Activated naive CD8-positive, alpha-beta T cell treated with anti-CD3 and anti-CD28 coated beads, Interleukin-2, amount 50 U/mL, for 24 hours (primary cell): Measurements from ENCODE around the gene CRYGC.
"Not testable (repeated sequence)": the region's sequence is repeated elsewhere in the genome, so short reads cannot be mapped to it uniquely, and the experiment has no call there.

ENCODE experiments used
- ATAC-seq: fragments of 150-1000 bp; cut with Tn5 transposase; one replicate; pipeline ENCODE4 v1.10.0; 2021
- DNase-seq: peaks from one replicate; pipeline ENCODE4 v3.0.0; 2021
- H3K27ac Mint-ChIP-seq: one replicate; pipeline ENCODE4 v1.8.0; 2021; ENCODE audit warnings: mild to moderate bottlenecking, mixed read lengths
- H3K27me3 Mint-ChIP-seq: one replicate; pipeline ENCODE4 v1.8.0; 2021; ENCODE audit warnings: mixed read lengths
- H3K36me3 Mint-ChIP-seq: one replicate; pipeline ENCODE4 v1.8.0; 2021; ENCODE audit warnings: low read depth, mixed read lengths
- H3K4me1 Mint-ChIP-seq: one replicate; pipeline ENCODE4 v1.8.0; 2021; ENCODE audit warnings: mixed read lengths
- H3K4me3 Mint-ChIP-seq: one replicate; pipeline ENCODE4 v1.8.0; 2021; ENCODE audit warnings: mild to moderate bottlenecking, moderate library complexity, mixed read lengths
- H3K9me3 Mint-ChIP-seq: one replicate; pipeline ENCODE4 v1.8.0; 2021; ENCODE audit warnings: mixed read lengths

CRYGC gene

DNA sequence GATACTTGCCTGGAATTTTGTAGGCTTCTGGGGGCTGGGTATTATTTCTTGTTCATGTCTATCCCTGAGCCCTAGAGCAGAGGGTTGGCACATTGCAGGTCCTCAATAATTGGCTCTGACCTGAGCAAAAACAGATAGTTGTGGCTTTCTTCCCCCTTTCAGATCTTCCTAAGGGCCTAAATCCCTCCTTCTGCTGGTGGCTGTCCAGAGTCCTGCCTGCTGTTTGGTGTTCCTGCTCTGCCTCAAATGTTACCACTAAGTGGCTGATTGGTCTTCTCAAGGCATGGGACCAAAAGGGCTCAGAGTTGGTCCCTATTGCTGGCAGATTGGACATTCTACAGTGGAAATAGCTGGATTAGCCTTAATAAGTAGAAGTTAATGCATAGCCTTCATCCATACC, 17.4 kb upstream of the CRYGC start:
- DNase-seq (no peak), ATAC-seq (no peak)
- no peaks in the 10 kb centered on the region for H3K27me3 Mint-ChIP-seq
- H3K4me3 Mint-ChIP-seq: no peak overlapping the region
- peaks cover 5% of the 10 kb centered on the region for H3K9me3 Mint-ChIP-seq
- no peaks in the 10 kb centered on the region for H3K36me3 Mint-ChIP-seq
- H3K27ac Mint-ChIP-seq: no peak overlapping the region
- no peaks in the 10 kb centered on the region for H3K4me1 Mint-ChIP-seq

DNA sequence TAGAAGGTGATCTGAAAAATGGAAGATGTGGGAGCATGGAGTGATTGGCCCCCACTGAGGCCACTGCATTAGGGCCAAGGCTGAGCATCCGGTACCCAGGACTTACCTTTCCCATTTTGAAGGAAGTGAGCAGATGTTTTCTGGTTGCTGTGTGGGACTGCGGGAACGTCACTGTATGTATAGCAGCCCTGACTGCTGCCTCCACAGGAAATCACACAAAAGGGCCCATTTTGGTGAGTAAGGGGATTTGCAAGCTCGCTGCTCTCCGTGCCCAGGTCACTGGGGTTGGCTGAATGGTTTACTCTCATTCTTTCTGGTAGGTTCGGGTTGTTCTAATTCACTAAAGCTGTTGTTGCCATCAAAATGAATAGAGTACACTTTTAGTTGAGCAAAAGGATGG, 16.4 kb upstream of the CRYGC start, which contains the start of gene CRYGB:
Gene CRYGB (minus strand): TSS at position 153 of the 400 bp plus-strand sequence. CDS start 38 bp downstream, at position 115.
- no peak for DNase-seq
- H3K9me3 Mint-ChIP-seq: peaks cover 5% of the 10 kb centered on the region
- no peaks in the 10 kb centered on the region for H3K27me3 Mint-ChIP-seq
- H3K36me3 Mint-ChIP-seq: no peaks in the 10 kb centered on the region
- H3K4me3 Mint-ChIP-seq: no peak within 1 kb of the TSS
- ATAC-seq: no peak
- no peak within 1 kb of the TSS for H3K27ac Mint-ChIP-seq
- no peaks in the 10 kb centered on the region for H3K4me1 Mint-ChIP-seq

DNA sequence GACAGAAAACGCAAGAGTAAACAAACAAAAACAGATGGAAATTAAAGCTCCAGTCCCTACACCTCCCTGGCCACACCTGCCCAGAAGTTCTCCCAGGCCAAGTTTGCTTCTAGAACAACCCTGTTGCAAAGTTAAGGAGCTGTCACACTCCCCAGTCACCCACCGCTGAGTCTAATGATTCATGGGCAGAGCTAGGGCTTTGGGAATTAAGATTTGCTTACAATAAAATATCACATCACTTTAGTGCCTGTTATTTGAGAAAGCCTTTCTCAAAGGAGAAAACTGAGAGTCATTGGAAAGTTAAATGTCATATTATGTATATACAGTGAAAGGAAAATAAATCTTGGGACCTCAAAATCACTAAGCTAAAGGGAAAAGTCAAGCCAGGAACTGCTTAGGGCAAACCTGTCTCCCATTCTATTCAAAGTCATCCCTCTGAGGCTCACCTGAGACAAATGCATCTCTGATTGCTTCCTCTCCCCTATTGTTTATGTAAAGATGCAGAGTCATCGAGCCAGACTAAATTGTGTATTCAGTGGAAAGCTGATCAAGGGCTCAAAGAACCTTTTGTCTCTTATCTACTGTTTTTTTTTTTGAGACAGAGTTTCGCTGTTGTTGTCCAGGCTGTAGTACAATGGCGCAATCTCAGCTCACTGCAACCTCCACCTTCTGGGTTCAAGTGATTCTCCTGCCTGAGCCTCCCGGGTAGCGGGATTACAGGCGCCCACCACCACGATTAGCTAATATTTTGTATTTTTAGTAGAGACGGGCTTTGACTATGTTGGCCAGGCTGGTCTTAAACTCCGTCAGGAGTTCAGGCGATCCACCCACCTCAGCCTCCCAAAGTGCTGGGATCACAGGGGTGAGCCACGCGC, 13.5 kb upstream of the CRYGC start:
- no peak for DNase-seq
- Mint-ChIP-seq H3K4me3 (no peak overlapping the region), H3K27ac (no peak overlapping the region), H3K27me3 (no peaks in the 10 kb centered on the region), H3K36me3 (no peaks in the 10 kb centered on the region), H3K9me3 (no peaks in the 10 kb centered on the region), H3K4me1 (no peaks in the 10 kb centered on the region)
- ATAC-seq: no peak

DNA sequence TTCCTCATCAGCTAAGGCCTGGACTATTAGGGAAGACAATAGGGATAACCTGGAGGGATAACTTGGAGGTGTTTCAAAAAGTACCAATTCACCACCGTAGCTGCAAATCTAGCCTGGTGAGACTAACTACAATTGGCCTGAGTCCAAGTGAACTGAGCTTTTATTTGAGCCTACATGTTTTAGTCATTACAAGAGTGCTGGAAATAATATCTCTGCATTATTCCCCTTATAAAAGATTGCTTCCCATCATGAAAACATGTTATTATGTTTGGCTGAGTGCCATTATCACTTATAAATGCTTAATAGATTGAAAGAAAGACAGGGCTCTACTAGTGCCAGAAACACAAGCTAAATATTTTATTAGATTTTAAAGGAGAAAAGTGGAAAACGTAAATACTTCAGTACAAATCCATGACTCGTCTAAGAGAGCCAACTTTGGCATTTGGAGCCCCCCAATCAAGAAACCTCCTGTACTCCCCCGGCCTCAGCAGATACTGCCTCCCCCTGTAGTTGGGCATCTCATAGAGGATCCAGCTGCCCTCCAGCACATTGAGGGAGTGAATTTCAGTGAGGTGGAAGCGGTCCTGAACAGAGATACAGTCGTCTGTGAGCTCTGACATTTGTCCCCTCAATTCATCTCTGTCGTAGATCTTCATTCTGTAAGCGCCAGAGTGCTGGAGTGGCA, 12.8 kb upstream of the CRYGC start:
- H3K9me3 Mint-ChIP-seq: peaks cover 4% of the 10 kb centered on the region
- H3K4me1 Mint-ChIP-seq: no peaks in the 10 kb centered on the region
- ATAC-seq (no peak), DNase-seq (no peak)
- no peaks in the 10 kb centered on the region for H3K36me3 Mint-ChIP-seq
- H3K27me3 Mint-ChIP-seq: no peaks in the 10 kb centered on the region
- no peak overlapping the region for H3K4me3 Mint-ChIP-seq
- no peak overlapping the region for H3K27ac Mint-ChIP-seq

DNA sequence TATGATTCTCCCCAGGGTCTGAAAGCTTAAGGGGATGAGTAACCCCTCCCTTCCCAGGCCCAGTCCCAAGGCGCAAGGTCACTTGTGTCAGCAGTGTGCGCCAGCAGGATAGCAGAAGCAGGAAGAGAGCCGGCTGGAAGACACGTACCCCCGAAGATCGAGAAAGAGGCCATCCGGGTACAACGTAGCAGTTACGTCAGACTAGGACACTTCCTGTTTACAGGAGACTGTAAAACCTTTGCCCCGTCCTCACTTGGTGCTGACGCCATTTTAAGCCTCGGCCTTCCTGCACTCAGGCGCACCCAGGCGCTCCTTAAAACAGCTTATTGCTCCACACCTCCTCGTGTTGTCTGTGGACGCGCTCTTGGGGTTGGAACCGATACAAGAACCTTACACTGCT, 9.8 kb upstream of the CRYGC start:
- no peaks in the 10 kb centered on the region for H3K36me3 Mint-ChIP-seq
- H3K9me3 Mint-ChIP-seq: peaks cover 4% of the 10 kb centered on the region
- no peak for ATAC-seq
- DNase-seq: no peak
- H3K27ac Mint-ChIP-seq: no peak overlapping the region
- H3K27me3 Mint-ChIP-seq: no peaks in the 10 kb centered on the region
- peaks cover 10% of the 10 kb centered on the region for H3K4me1 Mint-ChIP-seq
- H3K4me3 Mint-ChIP-seq: no peak overlapping the region

DNA sequence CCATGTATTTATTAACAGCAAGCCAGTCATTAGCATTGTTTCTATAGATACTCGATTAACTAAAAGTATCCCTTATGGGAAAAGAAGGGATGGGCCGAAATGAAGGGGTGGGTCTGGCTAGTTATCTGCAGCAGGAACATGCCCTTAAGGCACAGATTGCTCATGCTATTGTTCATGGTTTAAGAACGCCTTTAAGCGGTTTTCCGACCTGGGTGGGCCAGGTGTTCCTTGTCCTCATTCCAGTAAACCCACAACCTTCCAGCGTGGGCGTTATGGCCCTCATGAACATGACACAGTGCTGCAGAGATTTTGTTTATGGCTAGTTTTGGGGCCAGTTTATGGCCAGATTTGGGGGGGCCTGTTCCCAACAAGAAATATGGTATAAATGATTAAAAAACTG, 8.7 kb upstream of the CRYGC start:
- H3K36me3 Mint-ChIP-seq, H3K9me3 Mint-ChIP-seq, H3K4me3 Mint-ChIP-seq, H3K27me3 Mint-ChIP-seq, DNase-seq, H3K27ac Mint-ChIP-seq, H3K4me1 Mint-ChIP-seq, ATAC-seq: not testable (repeated sequence)

DNA sequence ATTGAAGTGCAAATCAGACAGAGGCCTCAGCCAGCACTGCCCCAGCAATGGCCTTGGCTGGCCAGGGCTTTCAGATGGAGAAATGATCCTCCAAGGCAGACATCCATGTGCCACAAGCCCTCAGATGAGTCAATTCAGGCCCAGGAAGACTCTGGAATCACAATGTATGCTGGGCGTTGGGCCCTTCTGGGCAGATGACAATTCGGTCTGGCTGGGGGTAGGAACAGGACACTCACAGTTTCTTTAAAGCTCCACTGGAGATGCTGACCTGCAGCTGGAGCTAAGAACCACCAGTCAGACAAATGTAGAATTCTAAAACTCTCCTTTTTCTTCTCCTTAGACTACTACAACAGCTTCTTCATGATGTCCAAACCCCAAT, 7.1 kb upstream of the CRYGC start:
- Mint-ChIP-seq H3K4me1 (peaks cover 10% of the 10 kb centered on the region), H3K27ac (no peak overlapping the region), H3K4me3 (no peak overlapping the region), H3K27me3 (no peaks in the 10 kb centered on the region), H3K36me3 (no peaks in the 10 kb centered on the region), H3K9me3 (peaks cover 4% of the 10 kb centered on the region)
- ATAC-seq (no peak), DNase-seq (no peak)

DNA sequence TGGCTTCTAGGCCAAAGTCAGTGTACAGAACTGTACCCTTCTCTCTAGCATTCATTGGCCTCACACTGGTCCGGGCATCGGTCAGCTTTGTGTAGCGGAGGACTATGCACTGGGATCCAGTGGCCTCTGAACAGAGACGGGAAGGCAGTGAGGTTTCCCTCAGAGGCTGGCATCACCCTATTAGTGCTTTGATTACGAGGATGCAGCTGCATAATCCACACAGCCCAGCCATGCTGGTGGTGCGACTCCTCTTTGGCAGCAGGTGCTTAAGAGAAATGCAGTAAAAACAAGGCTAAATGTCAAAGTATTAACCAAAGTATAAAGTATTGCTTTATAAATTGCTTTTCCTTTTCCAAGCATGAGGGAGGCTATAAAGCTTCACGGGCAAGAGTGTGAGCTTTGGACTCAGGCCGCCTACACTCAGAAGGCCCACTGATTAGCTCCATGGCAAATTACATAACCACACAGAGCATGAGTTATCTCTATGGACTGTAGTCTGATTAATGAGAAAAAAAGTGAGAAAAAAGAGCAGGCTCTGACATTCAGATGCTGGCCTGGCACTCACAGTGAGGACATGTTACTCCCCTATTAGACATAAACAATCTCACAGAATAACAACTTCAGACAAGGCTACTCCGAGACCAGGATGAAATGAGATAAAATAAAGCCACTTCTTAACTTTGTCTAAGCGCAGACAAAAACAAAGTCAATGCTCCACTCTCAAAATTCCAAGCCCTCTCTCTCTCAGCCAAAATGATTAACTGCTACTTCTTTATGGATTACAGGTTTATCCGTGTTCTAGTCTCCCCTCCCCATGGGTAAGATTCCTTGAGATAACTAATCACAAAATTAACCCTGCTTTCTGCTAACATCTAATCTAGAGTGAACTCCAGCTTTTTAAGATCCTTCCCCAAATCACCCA, 6.4 kb upstream of the CRYGC start:
- Mint-ChIP-seq H3K27me3 (no peaks in the 10 kb centered on the region), H3K9me3 (peaks cover 4% of the 10 kb centered on the region), H3K4me3 (no peak overlapping the region), H3K4me1 (peaks cover 10% of the 10 kb centered on the region), H3K27ac (no peak overlapping the region), H3K36me3 (no peaks in the 10 kb centered on the region)
- DNase-seq: no peak
- no peak for ATAC-seq

DNA sequence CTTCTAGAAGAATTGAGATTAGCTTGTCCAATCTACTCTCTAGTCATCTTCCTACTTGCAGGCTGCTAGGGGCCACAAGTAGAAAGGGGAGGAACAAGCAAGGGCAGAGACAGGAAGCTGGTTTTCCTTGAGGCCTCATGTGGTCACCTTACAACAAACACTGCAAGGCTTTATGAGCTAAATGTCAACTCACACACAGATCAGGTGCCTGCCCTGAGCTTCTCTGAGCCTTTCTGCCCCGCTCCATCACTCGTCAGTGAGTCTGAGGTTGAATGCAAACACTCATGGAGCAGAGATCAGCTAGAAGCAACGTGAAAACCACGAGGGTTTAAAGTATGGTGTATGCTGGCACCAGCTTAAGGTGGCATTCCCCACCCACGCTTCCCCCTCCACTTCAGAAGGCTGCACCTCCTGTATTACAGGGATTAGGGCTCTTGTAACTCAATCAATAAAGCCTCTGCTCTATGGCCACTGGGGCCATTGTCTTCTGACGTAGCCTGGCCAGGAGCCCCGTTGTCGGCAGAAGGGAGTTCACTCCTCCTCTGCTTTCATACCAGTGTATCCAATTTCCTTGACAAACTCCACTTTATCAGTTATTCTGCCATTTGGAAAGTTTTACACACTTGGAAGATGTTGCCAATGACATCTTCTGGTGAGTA, 5.4 kb upstream of the CRYGC start:
- H3K27ac Mint-ChIP-seq: no peak overlapping the region
- H3K4me3 Mint-ChIP-seq: no peak overlapping the region
- ATAC-seq: peak; percentile 87
- no peaks in the 10 kb centered on the region for H3K36me3 Mint-ChIP-seq
- H3K4me1 Mint-ChIP-seq: peaks cover 10% of the 10 kb centered on the region
- DNase-seq: peak; percentile 13
- H3K27me3 Mint-ChIP-seq: no peaks in the 10 kb centered on the region
- peaks cover 4% of the 10 kb centered on the region for H3K9me3 Mint-ChIP-seq

DNA sequence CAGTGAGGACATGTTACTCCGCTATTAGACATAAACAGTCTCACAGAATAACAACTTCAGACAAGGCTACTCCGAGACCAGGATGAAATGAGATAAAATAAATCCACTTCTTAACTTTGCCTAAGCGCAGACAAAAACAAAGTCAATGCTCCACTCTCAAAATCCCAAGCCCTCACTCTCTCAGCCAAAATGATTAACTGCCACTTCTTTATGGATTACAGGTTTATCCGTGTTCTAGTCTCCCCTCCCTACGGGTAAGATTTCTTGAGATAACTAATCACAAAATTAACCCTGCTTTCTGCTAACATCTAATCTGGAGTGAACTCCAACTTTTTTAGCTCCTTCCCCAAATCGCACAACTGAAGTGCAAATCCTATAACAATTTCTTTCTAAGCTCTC, 1.1 kb upstream of the CRYGC start:
- Mint-ChIP-seq H3K4me1 (peaks cover 10% of the 10 kb centered on the region), H3K4me3 (no peak overlapping the region), H3K27me3 (peaks cover 14% of the 10 kb centered on the region), H3K9me3 (no peaks in the 10 kb centered on the region), H3K36me3 (no peaks in the 10 kb centered on the region), H3K27ac (no peak overlapping the region)
- no peak for ATAC-seq
- no peak for DNase-seq

DNA sequence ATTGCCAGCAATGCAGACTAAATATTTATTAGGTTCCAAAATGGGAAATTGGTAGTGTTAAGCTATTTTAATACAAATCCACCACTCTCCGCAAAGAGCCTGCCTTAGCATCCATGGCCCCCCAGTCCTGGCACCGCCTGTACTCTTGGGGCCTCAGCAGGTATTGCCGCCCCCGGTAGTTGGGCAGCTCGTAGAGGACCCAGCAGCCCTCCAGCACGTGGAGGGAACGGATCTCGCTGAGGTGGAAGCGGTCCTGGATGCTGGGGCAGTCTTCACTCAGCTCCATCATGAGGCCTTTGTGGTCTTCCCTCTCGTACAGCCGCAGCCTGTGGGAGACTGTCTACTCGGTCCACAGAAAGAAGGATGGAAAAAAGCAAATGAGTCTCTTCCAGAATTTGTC, 1.5 kb downstream of the CRYGC start:
- H3K4me3 Mint-ChIP-seq: no peak overlapping the region
- DNase-seq: no peak
- H3K9me3 Mint-ChIP-seq: no peaks in the 10 kb centered on the region
- no peaks in the 10 kb centered on the region for H3K36me3 Mint-ChIP-seq
- H3K27me3 Mint-ChIP-seq: peaks cover 34% of the 10 kb centered on the region
- ATAC-seq: no peak
- peaks cover 7% of the 10 kb centered on the region for H3K4me1 Mint-ChIP-seq
- H3K27ac Mint-ChIP-seq: no peak overlapping the region

DNA sequence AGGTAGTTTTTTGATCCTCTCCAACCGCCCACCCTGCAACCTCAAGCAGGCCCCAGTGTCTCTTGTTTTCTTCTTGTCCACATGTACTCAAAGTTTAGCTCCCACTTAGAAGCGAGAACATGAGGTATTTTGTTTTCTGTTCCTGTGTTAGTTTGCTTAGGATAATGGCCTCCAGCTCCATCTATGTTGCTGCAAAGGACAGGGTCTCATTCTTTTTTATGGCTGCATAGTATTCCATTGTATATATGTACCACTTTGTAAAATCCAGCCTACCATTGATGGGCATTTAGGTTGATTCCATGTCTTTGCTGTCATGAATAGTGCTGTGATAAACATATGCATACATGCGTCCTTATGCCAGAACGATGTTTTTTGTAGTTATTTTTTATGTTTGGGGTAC, 2.5 kb downstream of the CRYGC start:
- Mint-ChIP-seq H3K4me1 (peaks cover 7% of the 10 kb centered on the region), H3K4me3 (no peak overlapping the region), H3K9me3 (no peaks in the 10 kb centered on the region), H3K27ac (no peak overlapping the region), H3K36me3 (no peaks in the 10 kb centered on the region), H3K27me3 (peaks cover 34% of the 10 kb centered on the region)
- DNase-seq (no peak), ATAC-seq (no peak)

DNA sequence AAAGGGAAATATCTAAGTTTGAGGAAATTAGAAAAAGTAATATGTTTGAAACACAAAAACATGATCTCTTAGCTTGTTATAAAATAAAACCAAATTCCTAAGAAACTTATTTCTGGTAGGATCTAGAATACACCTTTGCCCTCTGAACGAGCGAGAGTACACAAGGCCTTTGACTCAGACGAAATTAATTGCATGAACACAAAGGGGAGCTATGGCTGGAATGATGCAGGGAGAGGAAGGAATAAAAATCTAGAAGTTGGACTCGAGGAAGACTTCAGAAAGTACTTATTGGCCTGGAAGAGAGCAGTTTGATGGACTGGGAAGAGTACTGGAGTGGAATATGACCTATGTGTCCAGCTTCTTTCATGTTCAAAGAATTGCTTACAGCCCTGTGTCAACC, 4.4 kb downstream of the CRYGC start:
- no peak overlapping the region for H3K27ac Mint-ChIP-seq
- no peaks in the 10 kb centered on the region for H3K36me3 Mint-ChIP-seq
- no peaks in the 10 kb centered on the region for H3K9me3 Mint-ChIP-seq
- ATAC-seq (no peak), DNase-seq (no peak)
- H3K4me1 Mint-ChIP-seq: peaks cover 7% of the 10 kb centered on the region
- no peak overlapping the region for H3K4me3 Mint-ChIP-seq
- H3K27me3 Mint-ChIP-seq: peaks cover 38% of the 10 kb centered on the region

DNA sequence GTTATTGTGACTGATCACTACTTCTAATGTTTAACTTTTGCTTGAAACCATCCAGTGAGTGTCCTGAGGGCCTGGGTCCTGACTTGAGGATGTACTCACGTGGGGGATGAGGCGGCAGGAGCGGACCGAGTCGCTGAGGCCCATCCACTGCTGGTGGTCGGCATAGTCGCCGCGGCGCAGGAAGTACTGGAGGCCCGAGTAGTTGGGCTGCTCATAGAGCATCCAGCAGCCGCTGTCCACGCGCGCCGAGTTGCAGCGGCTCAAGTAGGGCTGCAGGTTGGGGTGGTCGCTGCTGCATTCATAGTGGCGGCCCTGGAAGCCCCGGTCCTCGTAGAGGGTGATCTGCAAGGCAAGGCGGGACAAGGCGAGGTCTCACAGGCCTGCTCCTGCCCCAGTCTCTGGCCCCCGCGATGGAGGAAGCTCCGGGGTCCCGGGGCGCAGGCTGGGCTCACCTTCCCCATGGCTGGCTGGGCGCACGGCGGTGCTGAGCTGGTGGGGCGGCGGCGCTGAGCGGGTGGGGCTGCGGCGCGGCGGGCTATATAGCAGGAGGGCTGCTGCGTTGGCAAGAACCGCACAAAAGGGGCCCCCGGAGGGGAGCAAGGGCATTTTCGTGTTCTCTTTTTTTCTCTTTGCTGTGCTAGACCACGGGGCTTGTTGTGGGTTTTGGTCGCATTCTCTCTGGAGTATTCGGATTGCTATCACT, 5.5 kb downstream of the CRYGC start, which contains the start of gene CRYGD:
Gene CRYGD (minus strand): TSS at position 512 of the 703 bp plus-strand sequence. CDS start 51 bp downstream, at position 461.
- DNase-seq (peak; percentile 14), ATAC-seq (peak; percentile 75)
- not testable (repeated sequence) for H3K27ac Mint-ChIP-seq, H3K36me3 Mint-ChIP-seq, H3K4me1 Mint-ChIP-seq, H3K9me3 Mint-ChIP-seq
- H3K4me3 Mint-ChIP-seq: peak within 1 kb of the TSS; percentile 53
- H3K27me3 Mint-ChIP-seq: peaks cover 38% of the 10 kb centered on the region
